DOHH2 (cell line): ENCODE measurements around the gene ZBTB7A.

Source experiments
- H3F3A ChIP-seq: fragments of 200-600 bp; sonication (generic), shearing (Covaris generic); 2 replicates; pipeline ENCODE4 v1.6.0; 2016; ENCODE audit warnings: antibody characterized with exemption, mild to moderate bottlenecking; ENCODE audit not compliant: control insufficient read depth, insufficient read depth
- H3K27ac ChIP-seq: fragments of 200-600 bp; sonication (generic); 2 replicates; pipeline ENCODE4 v1.5.1; 2014; ENCODE audit warnings: low read depth, mild to moderate bottlenecking, low read length, moderate library complexity
- H3K27me3 ChIP-seq: fragments of 200-600 bp; sonication (generic); 2 replicates; pipeline ENCODE4 v1.6.1; 2014; ENCODE audit warnings: mild to moderate bottlenecking, low read length, mixed read lengths; ENCODE audit not compliant: control insufficient read depth
- H3K36me3 ChIP-seq: fragments of 200-600 bp; sonication (generic); 2 replicates; pipeline ENCODE4 v1.6.1; 2014; ENCODE audit warnings: mild to moderate bottlenecking, low read length, moderate library complexity, mixed read lengths; ENCODE audit not compliant: control insufficient read depth
- H3K4me1 ChIP-seq: fragments of 200-600 bp; sonication (generic); 2 replicates; pipeline ENCODE4 v1.6.1; 2014; ENCODE audit warnings: mild to moderate bottlenecking, low read length, mixed read lengths; ENCODE audit not compliant: control insufficient read depth
- H3K4me2 ChIP-seq: fragments of 200-600 bp; sonication (generic); 2 replicates; pipeline ENCODE4 v1.6.0; 2014; ENCODE audit warnings: mild to moderate bottlenecking, low read length, moderate library complexity
- H3K4me3 ChIP-seq: fragments of 200-600 bp; sonication (generic); 2 replicates; pipeline ENCODE4 v1.5.1; 2014; ENCODE audit warnings: mild to moderate bottlenecking, low read length, mixed read lengths
- H3K79me2 ChIP-seq: fragments of 200-600 bp; sonication (generic); 2 replicates; pipeline ENCODE4 v1.6.1; 2014; ENCODE audit warnings: mild to moderate bottlenecking, low read length, mixed read lengths; ENCODE audit not compliant: control insufficient read depth
- H3K9me2 ChIP-seq: fragments of 200-600 bp; sonication (generic); replicated peaks from 2 replicates; pipeline ENCODE4 v1.6.1; 2014; ENCODE audit warnings: mild to moderate bottlenecking, low read length, mixed read lengths; ENCODE audit not compliant: control insufficient read depth
- H3K9me3 ChIP-seq: fragments of 200-600 bp; sonication (generic); 2 replicates; pipeline ENCODE4 v1.6.1; 2014; ENCODE audit warnings: antibody characterized with exemption, low read length, mixed read lengths; ENCODE audit not compliant: control insufficient read depth, insufficient read depth
- H4K20me1 ChIP-seq: fragments of 200-600 bp; sonication (generic); 2 replicates; pipeline ENCODE4 v1.6.0; 2014; ENCODE audit warnings: low read depth, mild to moderate bottlenecking, antibody characterized with exemption, low read length, moderate library complexity; ENCODE audit not compliant: control insufficient read depth, insufficient read depth
- CTCF ChIP-seq: fragments of 200-600 bp; sonication (generic); IDR thresholded peaks from one replicate; pipeline ENCODE4 v1.5.1; 2014; ENCODE audit warnings: antibody characterized with exemption, mild to moderate bottlenecking, low read depth, low read length; ENCODE audit not compliant: poor library complexity, severe bottlenecking
- EZH2phosphoT487 ChIP-seq: fragments of 200-600 bp; sonication (generic); IDR thresholded peaks from 2 replicates; pipeline ENCODE4 v1.6.1; 2017; ENCODE audit warnings: borderline replicate concordance, mild to moderate bottlenecking, antibody characterized with exemption, low read length, moderate library complexity, mixed read lengths

Gene ZBTB7A

DNA sequence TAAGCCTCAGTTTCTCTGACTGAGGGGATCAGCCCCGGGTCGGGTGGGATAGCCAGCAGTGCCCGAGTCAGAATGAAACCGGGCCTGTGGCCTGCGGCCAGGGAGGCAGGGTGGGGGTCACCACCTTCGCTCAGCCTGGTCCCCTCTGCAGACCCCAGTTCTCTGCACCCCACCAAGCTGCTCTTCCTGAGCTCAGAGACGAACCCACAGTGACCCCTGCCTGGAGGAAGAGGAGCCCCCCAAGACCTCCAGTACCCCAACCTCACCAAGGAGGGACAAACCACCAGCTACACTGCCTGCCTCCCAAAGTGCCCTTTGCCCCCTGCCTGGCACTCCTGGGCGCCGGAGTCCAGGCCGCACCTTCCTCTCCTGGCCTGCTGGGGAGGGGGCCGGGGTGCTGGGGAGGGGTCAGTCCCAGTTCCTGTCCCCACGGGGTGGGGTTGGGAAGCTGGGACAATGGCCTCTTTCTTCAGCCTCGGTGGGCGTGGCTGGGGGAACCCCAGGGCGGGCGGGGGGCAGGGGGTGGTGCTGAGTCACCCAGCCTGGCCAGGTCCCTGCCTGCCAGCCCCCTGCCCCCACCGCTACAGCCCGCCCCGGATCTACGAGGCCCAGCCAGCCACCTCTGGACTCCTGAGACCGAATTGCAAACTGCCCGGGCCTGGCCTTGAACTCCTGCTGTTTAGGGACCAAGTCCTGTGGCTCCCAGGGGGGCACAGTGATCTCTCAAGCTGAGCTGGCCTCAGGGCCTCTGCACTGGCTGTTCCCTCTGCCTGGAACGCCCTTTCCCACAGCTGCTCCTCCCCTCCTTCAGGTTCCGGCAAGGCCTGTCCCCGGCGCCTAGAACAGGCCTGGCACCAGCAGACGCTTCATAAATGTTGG lies 14.3 kb downstream of the ZBTB7A start:
- Histone ChIP-seq H4K20me1 (peaks cover 16% of the 10 kb centered on the region; the same call in 1 of the 2 replicates), H3K27me3 (no peaks in the 10 kb centered on the region), H3K4me3 (no peak overlapping the region), H3K79me2 (peaks cover 95% of the 10 kb centered on the region), H3K9me3 (no peaks in the 10 kb centered on the region), H3K9me2 (no peaks in the 10 kb centered on the region), H3K27ac (no peak overlapping the region), H3K4me1 (no peaks in the 10 kb centered on the region), H3K36me3 (peaks cover 73% of the 10 kb centered on the region), H3F3A (no peaks in the 10 kb centered on the region), H3K4me2 (no peak overlapping the region)
- no peak for TF ChIP-seq CTCF
- TF ChIP-seq EZH2phosphoT487 = no peak

- H4K20me1 ChIP-seq = peaks cover 16% of the 10 kb centered on the region; the same call in 1 of the 2 replicates
- no peak overlapping the region for H3K27ac ChIP-seq
- peaks cover 76% of the 10 kb centered on the region for H3K36me3 ChIP-seq
- H3K9me3 ChIP-seq = no peaks in the 10 kb centered on the region
- H3K27me3 ChIP-seq = no peaks in the 10 kb centered on the region
- TF ChIP-seq EZH2phosphoT487 (no peak), CTCF (no peak)
- H3K4me3 ChIP-seq = no peak overlapping the region
- H3F3A ChIP-seq = no peaks in the 10 kb centered on the region
- peaks cover 93% of the 10 kb centered on the region for H3K79me2 ChIP-seq
- H3K4me1 ChIP-seq = no peaks in the 10 kb centered on the region
- H3K9me2 ChIP-seq = no peaks in the 10 kb centered on the region
- H3K4me2 ChIP-seq = no peak overlapping the region
Measured at GRCh38 chr19:4051175-4052101, 15.3 kb downstream of the ZBTB7A start.

DNA sequence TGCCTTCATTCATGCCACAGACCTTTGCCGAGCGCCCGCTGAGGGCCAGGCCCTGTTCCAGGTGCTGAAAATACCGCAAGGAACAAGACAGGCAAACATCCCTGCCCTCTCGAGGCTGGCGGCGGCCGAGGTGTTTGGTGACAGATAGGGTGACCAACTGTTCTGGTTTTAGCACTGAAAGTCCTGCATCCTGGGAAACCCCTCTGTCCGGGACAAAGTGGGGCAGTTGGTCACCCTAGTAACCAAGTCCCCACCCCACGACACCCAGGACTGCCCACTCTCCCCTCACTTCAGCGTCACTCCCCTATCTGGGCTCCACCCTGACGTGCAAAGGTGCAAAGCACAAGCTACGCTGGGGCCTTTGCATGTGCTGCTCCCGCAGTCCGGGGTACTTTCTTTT lies 17.3 kb downstream of the ZBTB7A start:
- H3K4me2 ChIP-seq = no peak overlapping the region
- peaks cover 70% of the 10 kb centered on the region for H3K36me3 ChIP-seq
- no peaks in the 10 kb centered on the region for H3K27me3 ChIP-seq
- peaks cover 10% of the 10 kb centered on the region; the same call in 1 of the 2 replicates for H4K20me1 ChIP-seq
- no peak for TF ChIP-seq EZH2phosphoT487
- no peak for TF ChIP-seq CTCF
- H3K4me1 ChIP-seq = no peaks in the 10 kb centered on the region
- peaks cover 93% of the 10 kb centered on the region for H3K79me2 ChIP-seq
- no peaks in the 10 kb centered on the region for H3K9me3 ChIP-seq
- peaks cover 3% of the 10 kb centered on the region; the same call in 1 of the 2 replicates for H3F3A ChIP-seq
- H3K4me3 ChIP-seq = no peak overlapping the region
- H3K27ac ChIP-seq = no peak overlapping the region
- no peaks in the 10 kb centered on the region for H3K9me2 ChIP-seq
